Stimulated activated CD4-positive, alpha-beta T cell treated with anti-CD3 and anti-CD28 coated beads, Interleukin-2, amount 100 ng/mL, for 24 hours (primary cell): ENCODE results near the gene CT45A8.
"Not testable (repeated sequence)": the region's sequence is repeated elsewhere in the genome, so short reads cannot be mapped to it uniquely, and the experiment has no call there.

ENCODE experiments used
- DNase-seq, 2 donors: peaks; one replicate each; pipeline ENCODE4 v3.0.0-alpha.2; 2020

CT45A8 gene, protein sequence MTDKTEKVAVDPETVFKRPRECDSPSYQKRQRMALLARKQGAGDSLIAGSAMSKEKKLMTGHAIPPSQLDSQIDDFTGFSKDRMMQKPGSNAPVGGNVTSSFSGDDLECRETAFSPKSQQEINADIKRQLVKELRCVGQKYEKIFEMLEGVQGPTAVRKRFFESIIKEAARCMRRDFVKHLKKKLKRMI

GRCh38 chrX:135854438-135854837, at the start of gene CT45A8:
CT45A8 (minus strand) TSS chrX:135854538; CDS start chrX:135850783, 3,755 bp downstream.
- not testable (repeated sequence) for DNase-seq

DNA sequence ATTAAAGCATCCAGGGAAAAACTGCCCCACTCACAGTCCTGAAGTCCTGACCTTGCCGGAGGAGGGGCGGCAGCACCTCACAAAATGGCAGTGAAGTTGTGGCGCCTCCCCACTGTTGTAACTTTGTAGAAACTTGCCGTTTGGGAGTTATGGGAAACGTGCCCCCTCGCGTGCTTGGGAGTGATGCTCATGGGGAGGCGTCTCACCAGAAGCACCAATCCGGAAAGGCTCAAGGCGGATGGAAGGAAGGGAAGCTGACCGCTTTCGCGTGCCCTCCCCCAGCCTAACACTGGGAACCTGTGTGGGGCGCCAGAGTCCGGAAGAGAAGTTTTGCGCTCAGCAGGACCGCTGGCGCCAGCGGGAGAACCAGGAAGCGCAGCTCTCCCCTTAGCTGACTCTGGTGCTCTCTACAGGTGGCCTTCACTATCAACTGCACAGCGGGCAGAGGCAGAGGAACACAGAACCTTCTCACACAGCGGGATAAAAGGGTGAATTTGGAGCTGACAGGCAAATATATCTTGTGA, 39.0 kb upstream of the CT45A8 start, which contains the start of the genes CT45A10 and SAGE1:
Gene CT45A10 (minus strand): TSS at position 151 of the 524 bp plus-strand sequence. CDS start 8,100 bp downstream, outside the sequence.
Gene SAGE1 (plus strand): TSS at position 423 of the 524 bp plus-strand sequence. CDS start 2,527 bp downstream, outside the sequence.
- DNase-seq, result no peak

DNA sequence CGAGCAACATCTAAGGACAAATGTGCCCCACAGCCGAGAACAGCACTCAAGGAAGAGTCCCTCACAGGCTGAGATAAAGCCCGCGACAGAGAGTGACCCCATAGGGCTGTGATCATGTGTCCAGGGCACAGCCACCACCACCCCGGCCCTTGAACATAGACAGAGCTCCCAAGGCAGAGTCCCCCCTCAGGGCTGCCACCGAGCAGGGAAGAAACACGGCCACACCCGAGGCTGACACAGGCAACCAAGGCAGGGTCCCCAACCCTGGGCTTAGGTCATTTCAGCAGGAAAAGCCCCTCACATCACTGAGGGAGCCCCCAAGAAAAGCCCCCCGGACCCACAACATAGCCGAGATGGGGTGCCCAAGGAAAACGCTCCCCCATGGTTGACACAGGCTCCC, 38.4 kb upstream of the CT45A8 start:
- no peak for DNase-seq

- DNase-seq, result no peak
These were observed 35.8 kb upstream of the CT45A8 start for GRCh38 chrX:135890087-135890585.

DNA sequence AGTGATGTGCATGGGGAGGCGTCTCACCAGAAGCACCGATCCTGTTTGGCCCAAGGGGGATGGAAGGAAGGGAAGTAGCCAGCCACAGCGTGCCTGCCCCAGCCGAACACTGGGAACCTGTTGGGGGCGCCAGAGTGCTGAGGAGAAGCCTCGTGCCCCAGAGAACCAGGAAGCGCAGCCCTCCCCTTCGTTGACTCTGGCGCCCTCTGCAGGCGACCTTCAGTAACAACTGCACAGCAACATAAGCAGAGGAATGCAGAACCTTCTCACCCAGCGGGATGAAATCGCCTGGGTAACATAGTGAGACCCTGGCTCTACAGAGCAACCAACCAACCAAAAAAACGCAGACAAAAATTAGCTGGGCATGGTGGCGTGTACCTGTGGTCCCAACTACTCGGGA, 34.6 kb upstream of the CT45A8 start:
- peak; percentile 17 to 55 for DNase-seq

GRCh38 chrX:135888230-135888629, 33.9 kb upstream of the CT45A8 start:
- DNase-seq, result not testable (repeated sequence)

DNA sequence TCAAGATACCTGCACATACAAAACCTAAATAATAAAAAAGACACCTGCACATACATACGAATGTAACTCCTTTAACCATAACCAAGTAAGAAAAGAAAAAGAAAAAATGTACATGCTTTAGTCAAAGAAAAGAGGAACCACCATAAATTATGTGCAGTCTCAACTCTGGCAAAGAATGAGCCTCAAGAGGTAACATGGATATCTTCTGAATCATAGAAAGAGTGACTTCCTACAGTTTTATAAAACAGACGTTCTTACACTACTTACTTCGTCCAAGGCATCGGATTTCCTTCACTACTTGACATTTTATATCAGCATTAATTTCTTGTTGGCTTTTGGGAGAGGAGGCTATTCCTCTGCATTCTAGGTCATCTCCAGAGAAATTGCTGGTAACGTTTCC, 28.4 kb upstream of the CT45A8 start:
- DNase-seq, result not testable (repeated sequence)

DNA sequence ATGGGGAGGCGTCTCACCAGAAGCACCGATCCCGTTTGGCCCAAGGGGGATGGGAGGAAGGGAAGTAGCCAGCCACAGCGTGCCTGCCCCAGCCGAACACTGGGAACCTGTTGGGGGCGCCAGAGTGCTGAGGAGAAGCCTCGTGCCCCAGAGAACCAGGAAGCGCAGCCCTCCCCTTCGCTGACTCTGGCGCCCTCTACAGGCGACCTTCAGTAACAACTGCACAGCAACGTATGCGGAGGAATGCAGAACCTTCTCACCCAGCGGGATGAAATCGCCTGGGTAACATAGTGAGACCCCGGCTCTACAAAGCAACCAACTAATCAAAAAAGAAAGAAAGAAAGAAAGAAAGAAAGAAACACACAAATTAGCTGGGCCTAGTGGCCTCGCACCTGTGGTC, 17.4 kb upstream of the CT45A8 start, which contains the start of gene CT45A9:
Gene CT45A9 (minus strand): TSS at position 101 of the 400 bp plus-strand sequence. CDS start 3,751 bp downstream, outside the sequence.
- DNase-seq, result not testable (repeated sequence)

DNA sequence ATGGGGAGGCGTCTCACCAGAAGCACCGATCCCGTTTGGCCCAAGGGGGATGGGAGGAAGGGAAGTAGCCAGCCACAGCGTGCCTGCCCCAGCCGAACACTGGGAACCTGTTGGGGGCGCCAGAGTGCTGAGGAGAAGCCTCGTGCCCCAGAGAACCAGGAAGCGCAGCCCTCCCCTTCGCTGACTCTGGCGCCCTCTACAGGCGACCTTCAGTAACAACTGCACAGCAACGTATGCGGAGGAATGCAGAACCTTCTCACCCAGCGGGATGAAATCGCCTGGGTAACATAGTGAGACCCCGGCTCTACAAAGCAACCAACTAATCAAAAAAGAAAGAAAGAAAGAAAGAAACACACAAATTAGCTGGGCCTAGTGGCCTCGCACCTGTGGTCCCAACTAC, 17.2 kb downstream of the CT45A8 start, which contains the start of gene CT45A7:
Gene CT45A7 (minus strand): TSS at position 101 of the 400 bp plus-strand sequence. CDS start 3,747 bp downstream, outside the sequence.
- not testable (repeated sequence) for DNase-seq

GRCh38 chrX:135819912-135820311, 34.4 kb downstream of the CT45A8 start, which contains the start of gene CT45A2:
CT45A2 (minus strand) TSS chrX:135820012; CDS start chrX:135816265, 3,747 bp downstream.
- DNase-seq, result not testable (repeated sequence)

DNA sequence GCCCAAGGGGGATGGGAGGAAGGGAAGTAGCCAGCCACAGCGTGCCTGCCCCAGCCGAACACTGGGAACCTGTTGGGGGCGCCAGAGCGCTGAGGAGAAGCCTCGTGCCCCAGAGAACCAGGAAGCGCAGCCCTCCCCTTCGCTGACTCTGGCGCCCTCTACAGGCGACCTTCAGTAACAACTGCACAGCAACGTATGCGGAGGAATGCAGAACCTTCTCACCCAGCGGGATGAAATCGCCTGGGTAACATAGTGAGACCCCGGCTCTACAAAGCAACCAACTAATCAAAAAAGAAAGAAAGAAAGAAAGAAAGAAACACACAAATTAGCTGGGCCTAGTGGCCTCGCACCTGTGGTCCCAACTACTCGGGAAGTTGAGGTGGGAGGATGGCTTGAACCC, 51.7 kb downstream of the CT45A8 start, which contains the start of gene CT45A6:
Gene CT45A6 (minus strand): TSS at position 101 of the 400 bp plus-strand sequence. CDS start 3,794 bp downstream, outside the sequence.
- DNase-seq, result not testable (repeated sequence)
